SK-N-SH (cell line): ENCODE results near the gene RAB17. TPM values are rescaled to one million over a fixed set of nuclear protein-coding genes. Genes with fewer than 3 reads are reported as not detected.

Experiments
- CTCF ChIA-PET: fragments of 300-600, 350-600 bp; formaldehyde crosslinking; extraction: SDS; loops from one replicate; lab custom pipeline; 2021; lab: Yijun Ruan, JAX
- POLR2A ChIA-PET: fragments of 350-600 bp; sonication (Branson Sonifier 250); formaldehyde crosslinking; extraction: SDS; loops from one replicate; lab custom pipeline; 2020; ENCODE audit warnings: antibody characterized with exemption, inconsistent platforms; lab: Yijun Ruan, JAX
- DNase-seq: peaks from one replicate; pipeline ENCODE4 v3.0.0; 2012
- H2AFZ ChIP-seq: fragments of 200-600 bp; sonication (generic); 2 replicates; pipeline ENCODE4 v1.8.1; 2016; ENCODE audit warnings: antibody characterized with exemption, mild to moderate bottlenecking, low read depth
- H3F3A ChIP-seq: fragments of 200-600 bp; sonication (generic); replicated peaks from 2 replicates; pipeline ENCODE3; 2016; ENCODE audit warnings: antibody characterized with exemption, mild to moderate bottlenecking; ENCODE audit not compliant: insufficient read depth
- H3K27ac ChIP-seq, 2 experiments: fragments of 200-500 bp in 1 of 2; fragments of 200-600 bp in 1 of 2; sonication (Bioruptor generic) in 1 of 2; sonication (generic), shearing (Covaris generic) in 1 of 2; 2 replicates each; pipeline versions ENCODE4 v1.5.1 to v1.6.1; 2014 to 2016; ENCODE audit warnings: low read depth in 2 of 2, inconsistent platforms in 1 of 2, low read length in 1 of 2, mild to moderate bottlenecking in 1 of 2, mixed read lengths in 1 of 2
- H3K27me3 ChIP-seq: fragments of 200-600 bp; sonication (generic), shearing (Covaris generic); 2 replicates; pipeline ENCODE4 v1.6.1; 2016; ENCODE audit warnings: mixed run types; ENCODE audit not compliant: insufficient read depth
- H3K36me3 ChIP-seq, 2 experiments: fragments of 200-500 bp in 1 of 2; fragments of 200-600 bp in 1 of 2; sonication (Bioruptor generic) in 1 of 2; sonication (generic) in 1 of 2; replicated peaks in 1 of 2; 2 replicates each; pipeline versions ENCODE3 to v1.5.1; 2014 to 2016; ENCODE audit warnings: low read length in 1 of 2, mild to moderate bottlenecking in 1 of 2; ENCODE audit not compliant: insufficient read depth in 2 of 2, control insufficient read depth in 1 of 2
- H3K4me1 ChIP-seq, 2 experiments: fragments of 200-500 bp in 1 of 2; fragments of 200-600 bp in 1 of 2; sonication (Bioruptor generic) in 1 of 2; sonication (generic), shearing (Covaris generic) in 1 of 2; 2 replicates each; pipeline versions ENCODE4 v1.5.1 to v1.6.1; 2014 to 2016; ENCODE audit warnings: low read depth in 1 of 2, low read length in 1 of 2, mixed run types in 1 of 2; ENCODE audit not compliant: insufficient read depth in 2 of 2, control insufficient read depth in 1 of 2
- H3K4me2 ChIP-seq: fragments of 200-600 bp; sonication (generic), shearing (Covaris generic); 2 replicates; pipeline ENCODE4 v1.6.1; 2017; ENCODE audit warnings: mixed run types
- H3K4me3 ChIP-seq, 2 experiments: fragments of 200-500 bp in 1 of 2; fragments of 200-600 bp in 1 of 2; sonication (Bioruptor generic) in 1 of 2; sonication (generic), shearing (Covaris generic) in 1 of 2; 2 replicates each; pipeline versions ENCODE4 v1.5.1 to v1.8.1; 2014 to 2016; ENCODE audit warnings: low read depth in 2 of 2, inconsistent platforms in 1 of 2, low read length in 1 of 2, mild to moderate bottlenecking in 1 of 2, mixed read lengths in 1 of 2, moderate library complexity in 1 of 2
- H3K79me2 ChIP-seq: fragments of 200-600 bp; sonication (generic); 2 replicates; pipeline ENCODE4 v1.8.1; 2017; ENCODE audit warnings: mild to moderate bottlenecking; ENCODE audit not compliant: insufficient read depth
- H3K9ac ChIP-seq: fragments of 200-600 bp; sonication (generic); 2 replicates; pipeline ENCODE4 v1.6.1; 2017; ENCODE audit warnings: mixed run types
- H3K9me2 ChIP-seq: fragments of 200-600 bp; sonication (generic); 2 replicates; pipeline ENCODE4 v1.6.1; 2017; ENCODE audit warnings: mixed run types
- H3K9me3 ChIP-seq: fragments of 200-600 bp; sonication (generic); 2 replicates; pipeline ENCODE4 v1.6.1; 2017; ENCODE audit warnings: mixed run types, mild to moderate bottlenecking, moderate library complexity
- H4K20me1 ChIP-seq: fragments of 200-600 bp; sonication (generic); 2 replicates; pipeline ENCODE4 v1.6.1; 2017; ENCODE audit warnings: mild to moderate bottlenecking, mixed run types; ENCODE audit not compliant: insufficient read depth
- CTCF ChIP-seq: fragments of 200-600 bp; sonication (generic); IDR thresholded peaks from 2 replicates; pipeline ENCODE4 v1.6.1; 2017; ENCODE audit warnings: antibody characterized with exemption, mild to moderate bottlenecking, moderate library complexity
- FOSL2 ChIP-seq: IDR thresholded peaks from 2 replicates; pipeline ENCODE4 v1.4.0; 2012; ENCODE audit warnings: low read depth, mild to moderate bottlenecking, moderate library complexity, borderline replicate concordance
- FOXJ3 ChIP-seq: sonication (generic); formaldehyde crosslinking; IDR thresholded peaks from 2 replicates; pipeline ENCODE4 v1.5.1; 2020; ENCODE audit warnings: mild to moderate bottlenecking, missing genetic modification reagents
- FOXM1 ChIP-seq: IDR thresholded peaks from 2 replicates; pipeline ENCODE4 v1.4.0; 2012; ENCODE audit warnings: low read depth, mild to moderate bottlenecking
- IRF3 ChIP-seq: fragments of 150-350 bp; IDR thresholded peaks from 2 replicates; pipeline ENCODE4 v1.6.1; 2016; ENCODE audit warnings: mild to moderate bottlenecking, low read depth, low read length
- MEF2A ChIP-seq: IDR thresholded peaks from 2 replicates; pipeline ENCODE4 v1.4.0; 2012; ENCODE audit warnings: low read depth, borderline replicate concordance
- NFIC ChIP-seq: IDR thresholded peaks from 2 replicates; pipeline ENCODE4 v1.4.0; 2012; ENCODE audit warnings: borderline replicate concordance
- RAD21 ChIP-seq: IDR thresholded peaks from 2 replicates; pipeline ENCODE4 v1.6.1; 2012; ENCODE audit warnings: mild to moderate bottlenecking, low read length
- RCOR1 ChIP-seq: fragments of 150-350 bp; IDR thresholded peaks from 2 replicates; pipeline ENCODE4 v1.6.1; 2017; ENCODE audit warnings: antibody characterized with exemption, low read length
- SIN3A ChIP-seq: IDR thresholded peaks from 2 replicates; pipeline ENCODE4 v1.6.1; 2012; ENCODE audit warnings: low read depth, mild to moderate bottlenecking, low read length, moderate library complexity, borderline replicate concordance
- SMC3 ChIP-seq: IDR thresholded peaks from 2 replicates; pipeline ENCODE4 v1.6.1; 2012; ENCODE audit warnings: low read depth, low read length, improper control_type of control experiment
- TAF1 ChIP-seq: IDR thresholded peaks from 2 replicates; pipeline ENCODE4 v1.6.1; 2012; ENCODE audit warnings: low read depth, mild to moderate bottlenecking, low read length, moderate library complexity, borderline replicate concordance
- TCF12 ChIP-seq: IDR thresholded peaks from 2 replicates; pipeline ENCODE4 v1.4.0; 2012
- WGBS: methylation state at CpG from one replicate; pipeline ENCODE4 v1.1.6; 2017; ENCODE audit warnings: low lambda C conversion rate; 5-methylcytosine and 5-hydroxymethylcytosine counted together
- polyA plus RNA-seq, 3 experiments: library from polyadenylated mRNA; depleted of rRNA; stranded (reverse); fragments of >200 nt; gene quantifications; 2 replicates each; pipeline ENCODE4 v1.2.3, GENCODE V29; 2012
- TF ChIP-seq, protein P1 (sequence below): IDR thresholded peaks from 2 replicates; pipeline ENCODE4 v1.4.0; 2012; ENCODE audit warnings: low read depth, borderline replicate concordance

RAB17 gene
- polyA plus RNA-seq, 1 of the 3 experiments (the other 2 are of a cell fraction): 0.10 TPM

DNA sequence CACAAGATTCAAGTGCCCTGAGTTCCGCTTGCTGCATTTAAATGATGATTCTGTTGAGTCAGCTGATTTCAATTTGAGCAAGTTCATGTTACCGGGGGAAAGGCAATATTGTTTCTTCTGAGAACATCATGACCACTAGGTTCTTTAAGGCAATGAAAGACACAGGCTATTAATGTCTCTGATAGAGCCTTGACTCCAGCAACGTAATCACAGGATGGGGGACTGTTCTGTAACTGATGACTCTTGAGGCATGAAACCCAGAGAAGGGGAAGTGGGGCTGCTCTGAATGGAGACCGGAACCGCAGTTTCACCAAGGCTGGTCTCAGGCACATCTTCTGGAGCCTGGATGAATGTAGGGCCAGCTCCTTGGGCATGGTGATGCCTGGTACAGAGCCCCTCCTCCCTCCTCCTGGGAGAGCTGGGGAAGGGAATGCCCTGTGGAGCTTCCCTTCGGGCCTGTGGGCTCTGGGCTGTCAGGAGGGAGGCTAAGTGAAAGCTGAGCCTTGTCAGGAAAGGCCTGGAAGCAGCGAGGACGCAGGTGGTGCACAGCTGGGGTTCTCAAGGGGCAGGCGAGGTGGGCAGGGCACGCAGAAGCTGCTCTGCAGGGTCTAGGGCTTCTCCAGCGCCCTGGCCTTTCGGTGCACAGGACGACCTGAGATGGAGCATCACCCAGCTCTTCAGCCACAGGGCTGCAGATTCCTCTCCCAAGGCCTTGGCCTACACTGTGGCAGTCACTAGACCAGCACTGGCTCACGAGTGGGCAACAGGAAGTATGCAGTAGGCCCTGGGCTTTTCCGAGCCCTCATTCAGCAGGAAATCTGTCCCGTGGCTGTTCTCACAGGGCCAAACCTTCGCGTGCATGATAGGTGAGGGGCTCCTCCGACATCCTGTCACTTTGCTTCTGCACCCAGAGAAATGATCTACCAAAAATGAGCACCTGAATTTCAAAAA, 60.8 kb downstream of the RAB17 start:
- no peak for DNase-seq
- Histone ChIP-seq H4K20me1 (no peaks in the 10 kb centered on the region), H2AFZ (no peak overlapping the region), H3K4me2 (no peak overlapping the region), H3K4me1 (peaks cover 0 to 8% of the 10 kb centered on the region in 2 experiments; a peak in 1 of 4 replicates), H3K27ac (no peak overlapping the region), H3F3A (peaks cover 4% of the 10 kb centered on the region), H3K9ac (no peak overlapping the region), H3K27me3 (no peaks in the 10 kb centered on the region), H3K36me3 (peaks cover 15 to 89% of the 10 kb centered on the region in 2 experiments), H3K9me2 (no peaks in the 10 kb centered on the region), H3K79me2 (peaks cover 7% of the 10 kb centered on the region; the same call in 1 of the 2 replicates), H3K4me3 (no peak overlapping the region), H3K9me3 (no peaks in the 10 kb centered on the region)
- ChIA-PET CTCF (interaction anchor here (0.8 to 2.2 kb wide), 4 partner anchors 16 to 42 kb away, joined by 3 to 12 read pairs (median 4); no protein-coding TSS in a partner anchor), POLR2A (interaction anchor here (1.1 kb wide), 1 partner anchor 9 kb away, joined by 3 read pairs; no protein-coding TSS in a partner anchor)
- no peak for TF ChIP-seq CTCF
- TF ChIP-seq RAD21: no peak
- TF ChIP-seq SMC3: no peak
- TF ChIP-seq TCF12: no peak
- TF ChIP-seq FOXM1: no peak
- no peak for TF ChIP-seq RCOR1
- TF ChIP-seq TAF1: no peak
- no peak for TF ChIP-seq FOXJ3 (CRISPR knock-in tag)
- TF ChIP-seq, protein P1, sequence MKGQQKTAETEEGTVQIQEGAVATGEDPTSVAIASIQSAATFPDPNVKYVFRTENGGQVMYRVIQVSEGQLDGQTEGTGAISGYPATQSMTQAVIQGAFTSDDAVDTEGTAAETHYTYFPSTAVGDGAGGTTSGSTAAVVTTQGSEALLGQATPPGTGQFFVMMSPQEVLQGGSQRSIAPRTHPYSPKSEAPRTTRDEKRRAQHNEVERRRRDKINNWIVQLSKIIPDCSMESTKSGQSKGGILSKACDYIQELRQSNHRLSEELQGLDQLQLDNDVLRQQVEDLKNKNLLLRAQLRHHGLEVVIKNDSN: no peak
- no peak for TF ChIP-seq FOSL2
- no peak for TF ChIP-seq IRF3
- no peak for TF ChIP-seq SIN3A
- no peak for TF ChIP-seq MEF2A
- TF ChIP-seq NFIC: no peak
- WGBS: 86% methylated on average over 14 of the region's 19 CpGs
